Mucosa of gallbladder (tissue), 1 donor: Measurements from ENCODE around the gene ZFP36. TPM values are rescaled to one million over a fixed set of nuclear protein-coding genes. Genes with fewer than 3 reads are reported as not detected.
A peak's percentile ranks its signal among the peaks of the same experiment; 100 is the strongest.
"Not testable (repeated sequence)": the region's sequence is repeated elsewhere in the genome, so short reads cannot be mapped to it uniquely, and the experiment has no call there.

ENCODE experiments used
- DNase-seq: peaks from one replicate; pipeline ENCODE4 v3.0.0-alpha.2; 2020; ENCODE audit warnings: low spot score
- total RNA-seq: library from RNA; stranded (reverse); gene quantifications from one replicate; pipeline ENCODE4 v1.2.1, GENCODE V29; 2021
- donor health status: DM: no; HTN: no; CAD: no.

Gene ZFP36
- total RNA-seq, 1 donor from 2014 or later, result 180 TPM

GRCh38 chr19:39445196-39446111 lies 38.8 kb downstream of the ZFP36 start, which contains the start of gene SUPT5H:
SUPT5H (plus strand) TSS chr19:39445582; CDS start chr19:39445891, 309 bp downstream.
- peak; percentile 98 for DNase-seq

GRCh38 chr19:39446365-39447084 lies 39.9 kb downstream of the ZFP36 start:
- no peak for DNase-seq

GRCh38 chr19:39448271-39448670 lies 41.6 kb downstream of the ZFP36 start:
- DNase-seq, result no peak

- no peak for DNase-seq
These were observed 42.6 kb downstream of the ZFP36 start for GRCh38 chr19:39449116-39449797.

GRCh38 chr19:39451257-39451656 lies 44.6 kb downstream of the ZFP36 start:
- DNase-seq, result not testable (repeated sequence)

Other genes with a start within 250 kb of the ZFP36 start
- gene NCCRP1, start 209.9 kb upstream of the ZFP36 start, total RNA-seq, result 0.17 TPM
- 1.1 TPM for gene SYCN, start 202.6 kb upstream of the ZFP36 start, total RNA-seq
- gene IFNL3, start 161.8 kb upstream of the ZFP36 start, total RNA-seq, result not detected
- not detected for gene IFNL4, start 158.0 kb upstream of the ZFP36 start, total RNA-seq
- gene IFNL2, start 138.5 kb upstream of the ZFP36 start, total RNA-seq, result not detected
- not detected for gene IFNL1, start 110.4 kb upstream of the ZFP36 start, total RNA-seq
- 1.6 TPM for gene LRFN1, start 86.0 kb upstream of the ZFP36 start, total RNA-seq
- gene GMFG, start 70.8 kb upstream of the ZFP36 start, total RNA-seq, result 29.0 TPM
- gene SAMD4B, start 64.4 kb upstream of the ZFP36 start, total RNA-seq, result 106 TPM
- 50.5 TPM for gene PAF1, start 15.7 kb upstream of the ZFP36 start, total RNA-seq
- 46.0 TPM for gene MED29, start 15.5 kb upstream of the ZFP36 start, total RNA-seq
- 41.8 TPM for gene PLEKHG2, start 5.8 kb downstream of the ZFP36 start, total RNA-seq
- 1,378 TPM for gene RPS16, start 29.1 kb downstream of the ZFP36 start, total RNA-seq
- gene SUPT5H, start 38.7 kb downstream of the ZFP36 start, total RNA-seq, result 157 TPM
- 53.3 TPM for gene TIMM50, start 74.0 kb downstream of the ZFP36 start, total RNA-seq
- gene DLL3, start 92.1 kb downstream of the ZFP36 start, total RNA-seq, result not detected
- not detected for gene SELENOV, start 108.3 kb downstream of the ZFP36 start, total RNA-seq
- gene EID2B, start 126.0 kb downstream of the ZFP36 start, total RNA-seq, result 2.6 TPM
- gene EID2, start 133.3 kb downstream of the ZFP36 start, total RNA-seq, result 15.0 TPM
- not detected for gene LGALS13, start 195.7 kb downstream of the ZFP36 start, total RNA-seq
- gene LGALS16, start 249.1 kb downstream of the ZFP36 start, total RNA-seq, result not detected